ENCODE data around the gene NR2E3. TPM values are rescaled to one million over a fixed set of nuclear protein-coding genes. Genes with fewer than 3 reads are reported as not detected.

Gene NR2E3
- total and polyA plus RNA-seq, 2 experiments from 2014 or later = 0.65 TPM; not detected in 1

DNA sequence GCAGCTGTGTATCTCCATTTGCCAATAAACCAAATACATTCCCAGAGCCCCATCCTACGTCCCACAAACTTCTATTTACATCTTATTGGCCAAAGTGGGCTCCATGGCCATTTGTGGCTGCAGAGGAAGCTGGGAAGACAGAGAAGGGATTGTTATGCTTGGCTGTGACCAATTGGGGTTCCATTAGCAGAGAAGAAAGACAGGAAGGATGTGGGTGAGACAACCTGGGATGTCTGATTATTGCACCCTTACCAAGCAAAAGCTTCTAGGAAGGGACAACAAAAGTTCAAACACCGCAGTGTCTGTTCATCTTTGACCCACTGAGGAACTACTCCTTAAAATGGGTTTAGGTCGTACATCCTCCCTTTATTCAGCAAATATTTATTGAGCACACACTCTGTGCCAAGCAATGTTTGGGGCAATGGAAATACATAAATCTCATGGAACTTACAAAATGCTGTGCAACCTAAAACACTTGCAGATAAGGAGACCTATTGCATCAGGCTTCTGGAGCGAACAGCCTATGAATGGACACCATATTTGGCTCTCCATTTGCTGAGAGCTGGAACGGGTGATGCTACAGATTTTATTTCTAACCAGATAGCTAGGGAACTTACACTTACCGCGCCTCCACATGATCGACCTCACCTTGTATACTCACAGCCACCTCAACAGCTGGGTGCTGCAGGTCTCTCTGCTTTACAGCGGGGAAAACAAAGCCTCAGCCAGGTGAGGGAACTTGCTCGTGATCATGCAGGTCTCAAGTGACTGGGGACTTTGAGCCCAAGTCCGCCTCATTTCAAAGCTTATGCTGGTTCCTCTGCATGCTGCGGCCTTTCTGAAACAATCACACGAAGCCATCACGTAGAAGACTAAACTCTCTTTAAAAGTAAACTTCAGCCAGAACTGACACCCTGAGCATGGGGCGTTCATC, 21.4 kb upstream of the NR2E3 start:
- no peak overlapping the region for H3K4me2 ChIP-seq (ENCODE audit: unreplicated experiment)
- peaks cover 13% of the 10 kb centered on the region for H3K4me1 ChIP-seq (ENCODE audit: insufficient read depth)
- no peak for DNase-seq
- H3K27me3 ChIP-seq (replicated peaks; ENCODE audit: insufficient read depth) = no peaks in the 10 kb centered on the region
- H3K9ac ChIP-seq = no peak overlapping the region
- TF ChIP-seq EZH2phosphoT487 (IDR thresholded peaks at IDR 0.05; ENCODE audit: insufficient read depth, low read depth) (no peak), EZH2 (IDR thresholded peaks at IDR 0.05; ENCODE audit: insufficient read depth, poor library complexity, severe bottlenecking) (no peak)
- no peaks in the 10 kb centered on the region for H3K9me2 ChIP-seq (ENCODE audit: insufficient read depth)
- in situ Hi-C loops (cut with MboI) = no loop called here
- WGBS, 2 experiments (ENCODE audit: low coverage in 1 of 2, low lambda C conversion rate in 2 of 2, missing lambda C conversion rate in 2 of 2) = 90 to 92% methylated on average over 14 to 15 of the region's 15 CpGs
- H3K27ac ChIP-seq = no peak overlapping the region
- no peaks in the 10 kb centered on the region for H4K20me1 ChIP-seq (ENCODE audit: insufficient read depth)
- no peaks in the 10 kb centered on the region for H3K36me3 ChIP-seq (ENCODE audit: low read depth)
- H2AFZ ChIP-seq = no peak overlapping the region
- no peaks in the 10 kb centered on the region for H3K79me2 ChIP-seq (ENCODE audit: insufficient read depth)
- H3K4me3 ChIP-seq = no peak overlapping the region
- no peaks in the 10 kb centered on the region for H3K9me3 ChIP-seq (ENCODE audit: low read depth)
- H3F3A ChIP-seq (ENCODE audit: insufficient read depth) = peaks cover 19% of the 10 kb centered on the region; the same call in 1 of the 2 replicates

GRCh38 chr15:71789616-71790015, 20.7 kb upstream of the NR2E3 start:
- 89 to 94% methylated on average over 6 of the region's 6 CpGs for WGBS, 2 experiments (ENCODE audit: low coverage in 1 of 2, low lambda C conversion rate in 2 of 2, missing lambda C conversion rate in 2 of 2)
- Histone ChIP-seq H3K4me1 (ENCODE audit: insufficient read depth) (peaks cover 13% of the 10 kb centered on the region), H3K9me3 (ENCODE audit: low read depth) (no peaks in the 10 kb centered on the region), H3K27me3 (replicated peaks; ENCODE audit: insufficient read depth) (no peaks in the 10 kb centered on the region), H3F3A (ENCODE audit: insufficient read depth) (peaks cover 19% of the 10 kb centered on the region; the same call in 1 of the 2 replicates), H3K79me2 (ENCODE audit: insufficient read depth) (no peaks in the 10 kb centered on the region), H3K36me3 (ENCODE audit: low read depth) (no peaks in the 10 kb centered on the region), H3K4me2 (ENCODE audit: unreplicated experiment) (no peak overlapping the region), H3K4me3 (no peak overlapping the region), H4K20me1 (ENCODE audit: insufficient read depth) (no peaks in the 10 kb centered on the region), H3K27ac (no peak overlapping the region), H2AFZ (no peak overlapping the region), H3K9ac (no peak overlapping the region), H3K9me2 (ENCODE audit: insufficient read depth) (no peaks in the 10 kb centered on the region)
- no peak for DNase-seq
- in situ Hi-C loops (cut with MboI) = no loop called here
- TF ChIP-seq EZH2phosphoT487 (IDR thresholded peaks at IDR 0.05; ENCODE audit: insufficient read depth, low read depth) (no peak), EZH2 (IDR thresholded peaks at IDR 0.05; ENCODE audit: insufficient read depth, poor library complexity, severe bottlenecking) (no peak)

DNA sequence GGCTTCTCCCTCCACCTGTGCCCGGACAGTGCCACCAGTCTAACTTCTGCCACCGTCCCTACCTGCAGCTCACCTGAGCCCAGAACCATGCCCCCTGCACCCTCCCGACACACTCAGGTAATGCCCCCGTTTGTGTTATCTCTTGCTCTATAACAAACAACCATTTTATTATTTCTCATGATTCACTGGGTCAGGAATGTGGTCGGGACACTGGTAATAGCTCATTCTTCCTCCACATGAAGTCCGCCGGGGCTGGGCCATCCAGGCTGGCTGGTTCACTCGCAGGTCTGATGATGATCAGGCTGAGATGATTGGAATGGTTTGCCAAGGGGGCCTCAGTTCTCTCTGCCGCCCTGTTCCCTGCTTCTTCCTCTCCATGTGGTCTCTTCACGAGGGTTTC, 20.3 kb upstream of the NR2E3 start:
- peaks cover 19% of the 10 kb centered on the region; the same call in 1 of the 2 replicates for H3F3A ChIP-seq (ENCODE audit: insufficient read depth)
- H3K4me3 ChIP-seq = no peak overlapping the region
- peak; percentile 43 for DNase-seq
- in situ Hi-C loops (cut with MboI) = no loop called here
- H3K4me2 ChIP-seq (ENCODE audit: unreplicated experiment) = no peak overlapping the region
- H3K79me2 ChIP-seq (ENCODE audit: insufficient read depth) = no peaks in the 10 kb centered on the region
- no peak for TF ChIP-seq EZH2phosphoT487 (IDR thresholded peaks at IDR 0.05; ENCODE audit: insufficient read depth, low read depth)
- TF ChIP-seq EZH2 (IDR thresholded peaks at IDR 0.05; ENCODE audit: insufficient read depth, poor library complexity, severe bottlenecking) = no peak
- H3K27ac ChIP-seq = no peak overlapping the region
- H3K9me2 ChIP-seq (ENCODE audit: insufficient read depth) = no peaks in the 10 kb centered on the region
- no peaks in the 10 kb centered on the region for H3K27me3 ChIP-seq (replicated peaks; ENCODE audit: insufficient read depth)
- H4K20me1 ChIP-seq (ENCODE audit: insufficient read depth) = no peaks in the 10 kb centered on the region
- H3K36me3 ChIP-seq (ENCODE audit: low read depth) = no peaks in the 10 kb centered on the region
- H3K9me3 ChIP-seq (ENCODE audit: low read depth) = no peaks in the 10 kb centered on the region
- WGBS, 2 experiments (ENCODE audit: low coverage in 1 of 2, low lambda C conversion rate in 2 of 2, missing lambda C conversion rate in 2 of 2) = 75% methylated on average over 10 of the region's 10 CpGs
- H3K9ac ChIP-seq = no peak overlapping the region
- peaks cover 13% of the 10 kb centered on the region for H3K4me1 ChIP-seq (ENCODE audit: insufficient read depth)
- H2AFZ ChIP-seq = no peak overlapping the region

GRCh38 chr15:71791975-71792374, 18.4 kb upstream of the NR2E3 start:
- Histone ChIP-seq H3K4me1 (ENCODE audit: insufficient read depth) (peaks cover 13% of the 10 kb centered on the region), H3K4me3 (no peak overlapping the region), H3K27me3 (replicated peaks; ENCODE audit: insufficient read depth) (no peaks in the 10 kb centered on the region), H4K20me1 (ENCODE audit: insufficient read depth) (no peaks in the 10 kb centered on the region), H3K79me2 (ENCODE audit: insufficient read depth) (no peaks in the 10 kb centered on the region), H3K36me3 (ENCODE audit: low read depth) (no peaks in the 10 kb centered on the region), H3K4me2 (ENCODE audit: unreplicated experiment) (no peak overlapping the region), H3F3A (ENCODE audit: insufficient read depth) (peaks cover 19% of the 10 kb centered on the region; the same call in 1 of the 2 replicates), H3K9me3 (ENCODE audit: low read depth) (no peaks in the 10 kb centered on the region), H3K9me2 (ENCODE audit: insufficient read depth) (no peaks in the 10 kb centered on the region), H3K27ac (no peak overlapping the region), H3K9ac (no peak overlapping the region), H2AFZ (no peak overlapping the region)
- WGBS, 2 experiments (ENCODE audit: low coverage in 1 of 2, low lambda C conversion rate in 2 of 2, missing lambda C conversion rate in 2 of 2) = 93 to 98% methylated on average over 7 of the region's 7 CpGs
- DNase-seq = no peak
- TF ChIP-seq EZH2phosphoT487 (IDR thresholded peaks at IDR 0.05; ENCODE audit: insufficient read depth, low read depth) = no peak
- in situ Hi-C loops (cut with MboI) = no loop called here
